Vagina (tissue), 2 donors: ENCODE results near the gene SH3YL1.

Source experiments
- CTCF ChIP-seq, 3 experiments: fragments of 450-650 bp in 2 of 3; fragments of 200-600 bp in 1 of 3; sonication (generic) in 1 of 3; IDR thresholded peaks; one replicate each; pipeline ENCODE4 v1.5.1; 2017 to 2019; ENCODE audit warnings: antibody characterized with exemption in 3 of 3, mild to moderate bottlenecking in 2 of 3, moderate library complexity in 2 of 3
- POLR2A ChIP-seq, 2 donors: fragments of 450-650 bp; IDR thresholded peaks; one replicate each; pipeline ENCODE4 v1.6.1; 2017; ENCODE audit warnings: antibody characterized with exemption in 2 of 2, mild to moderate bottlenecking in 2 of 2, moderate library complexity in 2 of 2

- TF ChIP-seq POLR2A (IDR thresholded peaks at IDR 0.05) (no peak), CTCF (IDR thresholded peaks at IDR 0.05) (no peak)
These were observed 8.1 kb upstream of the SH3YL1 start for GRCh38 chr2:271917-272316.
